Measurements from ENCODE around the gene EDN2.

Gene EDN2

DNA sequence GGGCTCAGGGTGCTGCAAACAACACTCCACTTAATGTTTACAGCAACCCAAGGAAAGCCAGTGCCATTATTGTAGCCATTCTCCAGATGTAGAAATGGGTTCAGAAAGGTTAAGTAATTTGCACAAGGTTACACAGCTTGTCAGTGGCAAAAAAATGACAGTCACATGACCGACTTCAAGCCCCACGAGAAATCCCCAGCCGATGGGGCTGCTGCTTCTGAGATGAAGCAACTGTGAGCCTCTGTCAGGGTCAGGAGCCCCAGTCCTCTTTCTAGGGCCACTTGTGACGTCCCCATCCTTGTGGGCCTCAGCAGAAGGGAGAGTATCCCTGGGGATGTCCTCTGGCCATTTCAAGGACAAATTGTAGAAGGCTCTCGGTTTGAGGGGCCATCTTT lies 54.8 kb downstream of the EDN2 start:
- CTCF ChIA-PET = interaction anchor here (1.2 to 13.1 kb wide), 4 partner anchors 11 to 147 kb away, joined by 4 to 178 read pairs (median 112); no protein-coding TSS in a partner anchor
- H3K4me3 ChIP-seq (ENCODE audit: low read depth, low read length) = no peak overlapping the region
- TF ChIP-seq, protein P1, sequence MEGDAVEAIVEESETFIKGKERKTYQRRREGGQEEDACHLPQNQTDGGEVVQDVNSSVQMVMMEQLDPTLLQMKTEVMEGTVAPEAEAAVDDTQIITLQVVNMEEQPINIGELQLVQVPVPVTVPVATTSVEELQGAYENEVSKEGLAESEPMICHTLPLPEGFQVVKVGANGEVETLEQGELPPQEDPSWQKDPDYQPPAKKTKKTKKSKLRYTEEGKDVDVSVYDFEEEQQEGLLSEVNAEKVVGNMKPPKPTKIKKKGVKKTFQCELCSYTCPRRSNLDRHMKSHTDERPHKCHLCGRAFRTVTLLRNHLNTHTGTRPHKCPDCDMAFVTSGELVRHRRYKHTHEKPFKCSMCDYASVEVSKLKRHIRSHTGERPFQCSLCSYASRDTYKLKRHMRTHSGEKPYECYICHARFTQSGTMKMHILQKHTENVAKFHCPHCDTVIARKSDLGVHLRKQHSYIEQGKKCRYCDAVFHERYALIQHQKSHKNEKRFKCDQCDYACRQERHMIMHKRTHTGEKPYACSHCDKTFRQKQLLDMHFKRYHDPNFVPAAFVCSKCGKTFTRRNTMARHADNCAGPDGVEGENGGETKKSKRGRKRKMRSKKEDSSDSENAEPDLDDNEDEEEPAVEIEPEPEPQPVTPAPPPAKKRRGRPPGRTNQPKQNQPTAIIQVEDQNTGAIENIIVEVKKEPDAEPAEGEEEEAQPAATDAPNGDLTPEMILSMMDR (IDR thresholded peaks at IDR 0.05; ENCODE audit: insufficient read depth, low read length, missing control alignments) = no peak
- POLR2A ChIA-PET = no interaction called here
- no peak for DNase-seq (ENCODE audit: low read depth, low spot score)

Measured in AG04449 (cell line).